Right atrium auricular region (tissue), 2 donors: ENCODE data around the gene PANK4. TPM values are rescaled to one million over a fixed set of nuclear protein-coding genes. Genes with fewer than 3 reads are reported as not detected.
"Not testable (repeated sequence)": the region's sequence is repeated elsewhere in the genome, so short reads cannot be mapped to it uniquely, and the experiment has no call there.

Source experiments
- DNase-seq: peaks from one replicate; pipeline ENCODE4 v3.0.0-alpha.2; 2019; ENCODE audit warnings: low spot score
- H3K27ac ChIP-seq, 2 donors: fragments of 200-600 bp; sonication (generic); 1 replicate in 1 of 2; 2 replicates in 1 of 2; pipeline ENCODE4 v1.5.1; 2016 to 2019
- H3K27me3 ChIP-seq, 2 donors: fragments of 200-600 bp; sonication (generic); one replicate each; pipeline versions ENCODE4 v1.5.1 to v1.6.0; 2017 to 2019
- H3K36me3 ChIP-seq: fragments of 200-600 bp; sonication (generic); one replicate; pipeline ENCODE4 v1.5.1; 2016
- H3K4me1 ChIP-seq, 2 donors: fragments of 200-600 bp; sonication (generic); one replicate each; pipeline versions ENCODE4 v1.5.1 to v1.6.0; 2017 to 2019
- H3K4me3 ChIP-seq, 2 donors: fragments of 200-600 bp; sonication (generic); 1 replicate in 1 of 2; 2 replicates in 1 of 2; pipeline ENCODE4 v1.5.1; 2017 to 2019; ENCODE audit warnings: mild to moderate bottlenecking in 1 of 2, moderate library complexity in 1 of 2
- H3K9me3 ChIP-seq, 2 donors: fragments of 200-600 bp; sonication (generic); one replicate each; pipeline ENCODE4 v1.5.1; 2019
- CTCF ChIP-seq, 2 donors: fragments of 200-600 bp; sonication (generic); IDR thresholded peaks; one replicate each; pipeline ENCODE4 v1.5.1; 2019; ENCODE audit warnings: antibody characterized with exemption in 2 of 2
- total RNA-seq, 2 donors: library from RNA; depleted of rRNA; stranded (reverse); fragments of >200 nt; gene quantifications; one replicate each; pipeline ENCODE4 v1.1.0, GENCODE V29; 2016

Gene PANK4
- total RNA-seq, 2 donors from 2014 or later: 27.0 to 41.5 TPM

- no peak for DNase-seq
- Histone ChIP-seq H3K27ac (no peak overlapping the region), H3K36me3 (no peaks in the 10 kb centered on the region), H3K27me3 (no peaks in the 10 kb centered on the region), H3K9me3 (peaks cover 5 to 6% of the 10 kb centered on the region in 2 donors), H3K4me1 (no peaks in the 10 kb centered on the region), H3K4me3 (no peak overlapping the region)
- no peak for TF ChIP-seq CTCF (IDR thresholded peaks at IDR 0.05)
Measured at GRCh38 chr1:2569060-2569459, 42.7 kb upstream of the PANK4 start.

- not testable (repeated sequence) for H3K27me3 ChIP-seq, DNase-seq, H3K36me3 ChIP-seq, H3K27ac ChIP-seq, H3K4me3 ChIP-seq, H3K9me3 ChIP-seq, H3K4me1 ChIP-seq
Measured at GRCh38 chr1:2568187-2568816, 41.9 kb upstream of the PANK4 start.

- H3K27me3 ChIP-seq: no peaks in the 10 kb centered on the region
- H3K36me3 ChIP-seq: no peaks in the 10 kb centered on the region
- H3K9me3 ChIP-seq: no peaks in the 10 kb centered on the region
- H3K4me1 ChIP-seq: no peaks in the 10 kb centered on the region
- H3K4me3 ChIP-seq: no peak overlapping the region
- no peak overlapping the region for H3K27ac ChIP-seq
- no peak for DNase-seq
- no peak for TF ChIP-seq CTCF (IDR thresholded peaks at IDR 0.05)
Measured at GRCh38 chr1:2567083-2567679, 40.8 kb upstream of the PANK4 start.

GRCh38 chr1:2566101-2567045, 40.0 kb upstream of the PANK4 start:
- Histone ChIP-seq H3K4me3 (no peak overlapping the region), H3K36me3 (peaks cover 6% of the 10 kb centered on the region), H3K4me1 (no peaks in the 10 kb centered on the region), H3K9me3 (no peaks in the 10 kb centered on the region), H3K27me3 (no peaks in the 10 kb centered on the region), H3K27ac (no peak overlapping the region)
- TF ChIP-seq CTCF (IDR thresholded peaks at IDR 0.05): no peak
- DNase-seq: no peak

- H3K4me3 ChIP-seq: no peak overlapping the region
- TF ChIP-seq CTCF (IDR thresholded peaks at IDR 0.05): no peak
- H3K9me3 ChIP-seq: no peaks in the 10 kb centered on the region
- peaks cover 6% of the 10 kb centered on the region for H3K36me3 ChIP-seq
- H3K27ac ChIP-seq: no peak overlapping the region
- no peaks in the 10 kb centered on the region for H3K27me3 ChIP-seq
- no peaks in the 10 kb centered on the region for H3K4me1 ChIP-seq
- DNase-seq: no peak
Measured at GRCh38 chr1:2564815-2565374, 38.5 kb upstream of the PANK4 start.
